Small intestine (tissue), 7 donors: ENCODE measurements around the gene NFATC1. TPM values are rescaled to one million over a fixed set of nuclear protein-coding genes. Genes with fewer than 3 reads are reported as not detected.

Experiments
- DNase-seq, 2 donors: peaks; one replicate each; pipeline versions ENCODE4 v3.0.0 to v3.0.0-alpha.2; 2013
- FAIRE-seq: peaks from 2 replicates; lab custom pipeline; 2012; peaks lifted over from hg19 to GRCh38; lab: Jason Lieb, UNC
- H3K27ac ChIP-seq, 3 donors: one replicate each; pipeline ENCODE4 v1.5.1; 2013; ENCODE audit warnings: low read length in 2 of 3, mild to moderate bottlenecking in 2 of 3, control low read depth in 1 of 3, inconsistent platforms in 1 of 3, low read depth in 1 of 3, moderate library complexity in 1 of 3
- H3K27me3 ChIP-seq, 3 donors: one replicate each; pipeline ENCODE4 v1.6.1; 2013; ENCODE audit warnings: low read length in 3 of 3, inconsistent platforms in 1 of 3; ENCODE audit not compliant: control insufficient read depth in 3 of 3, insufficient read depth in 3 of 3
- H3K36me3 ChIP-seq, 3 donors: one replicate each; pipeline ENCODE4 v1.6.1; 2013; ENCODE audit warnings: low read length in 3 of 3, inconsistent platforms in 1 of 3, low read depth in 1 of 3, mild to moderate bottlenecking in 1 of 3, moderate library complexity in 1 of 3; ENCODE audit not compliant: control insufficient read depth in 3 of 3, insufficient read depth in 2 of 3
- H3K4me1 ChIP-seq, 3 donors: one replicate each; pipeline ENCODE4 v1.6.1; 2013; ENCODE audit warnings: low read length in 2 of 3, inconsistent platforms in 1 of 3, low read depth in 1 of 3, mild to moderate bottlenecking in 1 of 3, moderate library complexity in 1 of 3; ENCODE audit not compliant: control insufficient read depth in 3 of 3, insufficient read depth in 2 of 3
- H3K4me3 ChIP-seq, 3 donors: one replicate each; pipeline ENCODE4 v1.5.1; 2013; ENCODE audit warnings: low read length in 3 of 3, control low read depth in 1 of 3, inconsistent platforms in 1 of 3, low read depth in 1 of 3, mild to moderate bottlenecking in 1 of 3, moderate library complexity in 1 of 3
- H3K9me3 ChIP-seq, 2 donors: one replicate each; pipeline ENCODE4 v1.6.1; 2013; ENCODE audit warnings: low read depth in 1 of 2, low read length in 1 of 2; ENCODE audit not compliant: control insufficient read depth in 2 of 2, insufficient read depth in 1 of 2
- WGBS, 3 donors: extraction: QIAGEN DNeasy Blood & Tissue Kit; methylation state at CpG; one replicate each; pipeline ENCODE4 v1.1.7; 2013; 5-methylcytosine and 5-hydroxymethylcytosine counted together
- polyA plus RNA-seq, 4 donors: library from polyadenylated mRNA; stranded (reverse) in 3 of 4; unstranded in 1 of 4; fragments of 200-250 nt in 3 of 4; fragments of 120-200 nt in 1 of 4; gene quantifications; one replicate each; pipeline versions ENCODE4 v1.2.1 to v1.2.3, GENCODE V29; 2013
- donor health status: healthy with polysubstance abuse.
- donor health status: control.
- donor health status: control.
- donor health status: Bipolar disorder and iron deficiency.
- donor health status: healthy.

The NFATC1 gene
- polyA plus RNA-seq, 4 donors = 0.67 to 5.9 (median 2.2) TPM

DNA sequence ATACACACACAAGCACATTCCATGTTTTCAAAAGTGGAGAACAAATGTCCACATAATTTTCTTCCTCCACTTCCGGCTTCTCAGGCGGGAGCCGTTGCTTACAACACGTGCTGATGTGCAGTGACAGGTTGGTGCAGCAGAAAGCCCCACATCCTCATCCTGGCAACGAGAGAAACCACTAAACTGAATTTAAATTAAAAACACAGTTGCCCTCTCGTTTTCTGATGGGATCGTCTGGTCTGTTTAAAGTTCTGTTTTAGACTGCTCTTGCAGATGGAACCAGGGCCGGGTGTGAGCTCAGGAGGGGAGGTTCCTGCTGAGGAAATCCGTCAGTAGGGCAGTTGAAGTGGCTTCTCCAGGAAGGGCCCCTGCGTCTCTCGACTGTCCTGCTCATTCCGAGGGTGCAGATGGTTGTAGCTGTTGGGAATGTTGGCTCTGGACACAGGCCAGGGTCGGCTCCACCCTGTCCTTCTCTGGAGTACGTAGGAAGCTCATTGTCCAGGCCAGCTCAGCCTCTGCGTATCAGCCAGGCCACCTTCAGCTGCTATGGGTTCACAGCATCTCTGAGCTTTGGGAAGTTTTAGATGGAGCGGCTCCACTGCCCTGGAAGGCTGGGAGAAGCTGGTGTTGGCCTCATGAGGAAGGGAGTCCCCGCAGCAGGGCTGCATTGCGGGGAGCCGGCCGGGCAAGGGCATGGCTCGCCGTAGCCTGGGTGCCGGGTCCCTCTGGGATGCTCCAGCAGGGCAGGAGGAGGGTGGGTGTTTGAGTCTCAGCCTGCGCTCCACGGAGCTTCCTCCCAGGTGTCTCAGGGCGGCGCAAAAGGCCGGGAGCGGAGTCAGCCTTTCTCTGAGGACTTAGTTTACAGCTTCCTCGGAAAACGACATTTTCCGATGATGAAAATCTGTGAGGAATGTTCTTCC is 58.3 kb downstream of the NFATC1 start:
- peaks cover 0 to 10% (median 3%) of the 10 kb centered on the region in 3 donors for H3K36me3 ChIP-seq
- no peak overlapping the region for H3K27ac ChIP-seq
- peaks cover 3 to 10% (median 3%) of the 10 kb centered on the region in 3 donors for H3K4me1 ChIP-seq
- H3K27me3 ChIP-seq = no peaks in the 10 kb centered on the region
- no peaks in the 10 kb centered on the region for H3K9me3 ChIP-seq
- H3K4me3 ChIP-seq = no peak overlapping the region
- DNase-seq = peak in 1 of 2 donors; percentile 16
- 78 to 85% (median 84%) methylated on average over 32 of the region's 32 CpGs for WGBS, 3 donors
- FAIRE-seq = no peak

DNA sequence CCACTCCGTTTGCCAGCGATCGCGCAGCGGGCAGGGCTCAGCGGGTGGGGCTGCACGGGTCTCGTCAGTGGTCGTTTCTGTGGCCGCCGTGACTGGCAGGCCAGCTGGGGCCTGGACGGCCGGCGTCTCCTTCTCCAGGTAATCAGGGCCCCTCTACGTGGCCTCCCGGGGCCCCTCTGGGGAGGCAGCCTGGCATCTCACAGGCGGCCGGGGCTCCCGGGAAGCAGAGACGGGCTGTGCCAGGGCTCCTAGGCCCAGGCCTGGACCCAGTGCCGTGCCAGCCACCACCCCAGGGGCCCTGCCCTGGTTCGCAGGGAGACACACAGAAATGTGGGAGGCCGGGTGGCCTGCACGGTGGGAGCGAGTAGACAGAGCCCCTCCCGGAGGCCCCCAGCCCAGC is 59.5 kb downstream of the NFATC1 start:
- no peak for FAIRE-seq
- no peak for DNase-seq
- Histone ChIP-seq H3K4me1 (peaks cover 5 to 22% (median 9%) of the 10 kb centered on the region in 3 donors), H3K27me3 (no peaks in the 10 kb centered on the region), H3K27ac (no peak overlapping the region), H3K4me3 (no peak overlapping the region), H3K36me3 (peaks cover 0 to 14% (median 3%) of the 10 kb centered on the region in 3 donors), H3K9me3 (no peaks in the 10 kb centered on the region)
- 94 to 96% (median 94%) methylated on average over 21 to 26 of the region's 26 CpGs for WGBS, 3 donors

GRCh38 chr18:79456105-79456980 is 60.6 kb downstream of the NFATC1 start:
- H3K27ac ChIP-seq = no peak overlapping the region
- H3K4me3 ChIP-seq = no peak overlapping the region
- H3K36me3 ChIP-seq = peaks cover 0 to 14% (median 3%) of the 10 kb centered on the region in 3 donors
- H3K9me3 ChIP-seq = no peaks in the 10 kb centered on the region
- H3K27me3 ChIP-seq = no peaks in the 10 kb centered on the region
- WGBS, 3 donors = 94 to 95% (median 95%) methylated on average over 33 to 37 of the region's 37 CpGs
- peaks cover 5 to 22% (median 9%) of the 10 kb centered on the region in 3 donors for H3K4me1 ChIP-seq
- DNase-seq (no peak), FAIRE-seq (no peak)

GRCh38 chr18:79457239-79457638 is 61.5 kb downstream of the NFATC1 start:
- WGBS, 3 donors = 84 to 93% (median 92%) methylated on average over 12 of the region's 12 CpGs
- H3K4me1 ChIP-seq = peaks cover 5 to 22% (median 9%) of the 10 kb centered on the region in 3 donors
- FAIRE-seq (no peak), DNase-seq (no peak)
- H3K27ac ChIP-seq = no peak overlapping the region
- H3K9me3 ChIP-seq = no peaks in the 10 kb centered on the region
- H3K36me3 ChIP-seq = peaks cover 0 to 10% (median under 1%) of the 10 kb centered on the region in 3 donors
- H3K27me3 ChIP-seq = no peaks in the 10 kb centered on the region
- H3K4me3 ChIP-seq = no peak overlapping the region

DNA sequence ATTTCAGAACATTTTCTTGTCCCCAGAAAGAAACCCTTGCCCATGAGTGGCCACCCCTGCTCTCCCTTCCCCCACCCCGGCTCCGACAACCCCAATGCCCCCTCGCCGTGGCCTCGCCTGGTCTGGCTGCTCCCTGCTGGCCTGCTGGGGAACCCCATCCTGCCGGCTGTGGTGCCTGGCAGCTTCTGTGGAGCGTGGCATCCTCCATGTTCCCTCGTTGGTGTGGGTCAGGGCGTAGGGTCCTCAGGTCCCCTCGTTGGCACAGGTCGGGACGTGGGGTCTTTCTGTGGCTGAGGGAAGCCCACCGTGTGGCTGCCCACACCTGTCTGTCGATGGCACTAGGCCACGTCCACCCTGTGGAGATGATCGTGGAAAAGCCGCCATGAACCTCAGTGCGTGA is 61.9 kb downstream of the NFATC1 start:
- H3K36me3 ChIP-seq = peaks cover 0 to 10% (median 0%) of the 10 kb centered on the region in 3 donors
- no peaks in the 10 kb centered on the region for H3K9me3 ChIP-seq
- H3K27ac ChIP-seq = no peak overlapping the region
- FAIRE-seq (no peak), DNase-seq (no peak)
- no peak overlapping the region for H3K4me3 ChIP-seq
- H3K4me1 ChIP-seq = peaks cover 5 to 22% (median 9%) of the 10 kb centered on the region in 3 donors
- H3K27me3 ChIP-seq = no peaks in the 10 kb centered on the region
- 84 to 92% (median 85%) methylated on average over 18 of the region's 18 CpGs for WGBS, 3 donors

- no peaks in the 10 kb centered on the region for H3K9me3 ChIP-seq
- H3K27ac ChIP-seq = peak overlapping the region in 2 of 3 donors; percentile 63 to 69
- DNase-seq = peak; percentile 74 to 81
- WGBS, 3 donors = 19 to 53% (median 39%) methylated on average over 40 to 45 of the region's 45 CpGs
- H3K4me3 ChIP-seq = no peak overlapping the region
- peaks cover 5 to 22% (median 9%) of the 10 kb centered on the region in 3 donors for H3K4me1 ChIP-seq
- H3K27me3 ChIP-seq = no peaks in the 10 kb centered on the region
- H3K36me3 ChIP-seq = peaks cover 0 to 7% (median 0%) of the 10 kb centered on the region in 3 donors
- no peak for FAIRE-seq
These were observed 62.6 kb downstream of the NFATC1 start for GRCh38 chr18:79458131-79458838.

- no peak for FAIRE-seq
- H3K9me3 ChIP-seq = no peaks in the 10 kb centered on the region
- WGBS, 3 donors = 61 to 80% (median 70%) methylated on average over 40 of the region's 40 CpGs
- H3K27ac ChIP-seq = peak overlapping the region in 2 of 3 donors; percentile 63 to 69
- peaks cover 5 to 22% (median 9%) of the 10 kb centered on the region in 3 donors for H3K4me1 ChIP-seq
- DNase-seq = peak; percentile 46 to 79
- H3K27me3 ChIP-seq = no peaks in the 10 kb centered on the region
- peaks cover 0 to 7% (median 0%) of the 10 kb centered on the region in 3 donors for H3K36me3 ChIP-seq
- no peak overlapping the region for H3K4me3 ChIP-seq
These were observed 63.4 kb downstream of the NFATC1 start for GRCh38 chr18:79458917-79459803.
